ENCODE data around the gene EPN1. TPM values are rescaled to one million over a fixed set of nuclear protein-coding genes. Genes with fewer than 3 reads are reported as not detected.
A peak's percentile ranks its signal among the peaks of the same experiment; 100 is the strongest.

Gene EPN1
- total and polyA plus RNA-seq, 9 of the 15 experiments (the other 6 are each of a cell fraction or from before 2014, with no cell fraction given) = 0.08 to 138 (median 12.7) TPM

DNA sequence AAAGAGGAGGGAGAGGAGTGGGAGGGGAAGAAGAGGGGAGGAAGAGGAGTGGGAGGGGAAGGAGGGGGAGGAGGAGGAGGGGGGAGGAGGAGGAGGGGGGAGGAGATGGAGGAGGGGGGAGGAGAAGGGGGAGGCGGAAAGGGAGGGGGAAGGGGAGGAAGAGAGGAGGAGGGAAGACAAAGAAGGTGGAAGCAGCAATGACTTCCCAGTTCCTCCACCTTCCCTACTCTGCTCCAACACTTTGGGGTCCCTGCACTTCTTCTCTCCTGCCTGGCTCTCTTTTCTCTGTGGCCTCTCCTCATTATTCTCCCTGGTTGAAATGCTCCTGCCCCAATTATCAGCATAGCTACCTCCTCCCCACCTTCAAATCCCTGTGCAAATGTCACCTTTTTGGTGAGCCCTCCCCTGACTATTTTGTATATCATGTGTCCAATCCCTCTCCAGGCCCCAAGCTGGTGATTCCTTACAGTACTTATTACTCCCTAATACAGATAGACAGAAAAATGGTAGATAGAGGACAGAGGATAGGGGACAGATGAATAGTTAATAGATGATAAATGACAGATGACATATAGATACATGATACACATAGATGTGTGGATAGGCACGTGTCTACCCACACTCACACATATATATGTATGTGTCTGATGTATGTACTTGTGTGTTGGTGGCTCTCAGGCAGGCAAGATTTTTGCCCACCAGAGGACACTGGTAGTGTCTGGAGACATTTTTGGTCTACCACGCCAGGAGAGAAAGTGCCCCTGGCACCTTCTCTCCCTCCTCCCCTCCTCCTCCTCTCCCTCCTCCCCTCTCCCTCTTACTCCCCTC, 38.0 kb downstream of the EPN1 start:
- H2AFZ ChIP-seq (ENCODE audit: low read depth, low read length) = no peak overlapping the region
- peaks cover 8 to 34% of the 10 kb centered on the region in 2 experiments; a peak in 4 of 5 replicates for H3K27me3 ChIP-seq (ENCODE audit: control insufficient read depth in 2 of 2, insufficient read depth in 2 of 2, low read length in 2 of 2)
- intact Hi-C loops (cut with micrococcal nuclease) = no loop called here
- H3K79me2 ChIP-seq (ENCODE audit: control insufficient read depth, insufficient read depth, low read length) = no peaks in the 10 kb centered on the region
- POLR2A ChIA-PET = no interaction called here
- H3K4me3 ChIP-seq = no peak overlapping the region
- no peak overlapping the region for H3K27ac ChIP-seq (ENCODE audit: extremely low read depth, low read depth, low read length)
- no peaks in the 10 kb centered on the region for H3K36me3 ChIP-seq (ENCODE audit: control insufficient read depth, insufficient read depth, low read length)
- ATAC-seq (no peak), FAIRE-seq (no peak), DNase-seq (ENCODE audit: extremely low read depth in 1 of 4, low spot score in 3 of 4) (no peak)
- no peak overlapping the region for H3K9ac ChIP-seq (ENCODE audit: insufficient read depth in 1 of 2, low read depth in 2 of 2, low read length in 2 of 2)
- H3K4me1 ChIP-seq (replicated peaks in 1 of 2; ENCODE audit: control insufficient read depth in 2 of 2, insufficient read depth in 2 of 2, low read length in 2 of 2) = no peaks in the 10 kb centered on the region; a peak in 1 of 5 replicates
- TF ChIP-seq HNRNPK (IDR thresholded peaks at IDR 0.05; ENCODE audit: low read depth, low read length, poor library complexity, severe bottlenecking) = peak; percentile 76
- no peak for TF ChIP-seq CEBPB (tag; IDR thresholded peaks at IDR 0.05)
- TF ChIP-seq GATAD2A (IDR thresholded peaks at IDR 0.05) = no peak
- TF ChIP-seq, protein P1, sequence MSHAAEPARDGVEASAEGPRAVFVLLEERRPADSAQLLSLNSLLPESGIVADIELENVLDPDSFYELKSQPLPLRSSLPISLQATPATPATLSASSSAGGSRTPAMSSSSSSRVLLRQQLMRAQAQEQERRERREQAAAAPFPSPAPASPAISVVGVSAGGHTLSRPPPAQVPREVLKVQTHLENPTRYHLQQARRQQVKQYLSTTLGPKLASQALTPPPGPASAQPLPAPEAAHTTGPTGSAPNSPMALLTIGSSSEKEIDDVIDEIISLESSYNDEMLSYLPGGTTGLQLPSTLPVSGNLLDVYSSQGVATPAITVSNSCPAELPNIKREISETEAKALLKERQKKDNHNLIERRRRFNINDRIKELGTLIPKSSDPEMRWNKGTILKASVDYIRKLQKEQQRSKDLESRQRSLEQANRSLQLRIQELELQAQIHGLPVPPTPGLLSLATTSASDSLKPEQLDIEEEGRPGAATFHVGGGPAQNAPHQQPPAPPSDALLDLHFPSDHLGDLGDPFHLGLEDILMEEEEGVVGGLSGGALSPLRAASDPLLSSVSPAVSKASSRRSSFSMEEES (CRISPR knock-in tag; IDR thresholded peaks at IDR 0.05) = no peak
- peak; percentile 39 for TF ChIP-seq PCBP2 (IDR thresholded peaks at IDR 0.05; ENCODE audit: low read depth, low read length, poor library complexity, severe bottlenecking)
- no peak for TF ChIP-seq ZNF518B (CRISPR knock-in tag; IDR thresholded peaks at IDR 0.05)
- TF ChIP-seq ZNF263 (CRISPR knock-in tag; IDR thresholded peaks at IDR 0.05; ENCODE audit: borderline replicate concordance) = 0 out of 2 replicates have a peak, but pooled peaks have one; percentile 28
- BruUV-seq (replicated peaks) = no TSS peak
- 21% methylated on average over 2 of the region's 3 CpGs for whole genome bisulfite sequencing (ENCODE audit: insufficient coverage, low coverage, missing lambda C conversion rate)
- no peaks in the 10 kb centered on the region; the same call in 1 of the 2 replicates for H3K9me3 ChIP-seq (replicated peaks; ENCODE audit: control insufficient read depth, insufficient read depth, low read depth, low read length)
- no peaks in the 10 kb centered on the region for H4K20me1 ChIP-seq (replicated peaks; ENCODE audit: control insufficient read depth, insufficient read depth, low read length)
- in situ Hi-C loops (cut with MboI) = no loop called here
- H3K4me2 ChIP-seq (ENCODE audit: insufficient read depth, low read length) = no peak overlapping the region
- CTCF ChIA-PET (ENCODE audit: low intra/inter-chr PET ratio) = no interaction called here
- H3K9me1 ChIP-seq (ENCODE audit: control insufficient read depth, insufficient read depth, low read length) = no peaks in the 10 kb centered on the region
